ENCODE results near the gene MTHFS. TPM values are rescaled to one million over a fixed set of nuclear protein-coding genes. Genes with fewer than 3 reads are reported as not detected.

The MTHFS gene
- polyA plus RNA-seq, 4 donors: 72.6 to 221 (median 137) TPM

Other genes with a start within 250 kb of the MTHFS start
- 1 to 10 TPM; 2.0 to 6.7 (median 3.8) TPM for gene BCL2A1, start 74.2 kb upstream of the MTHFS start, polyA plus RNA-seq
- 10 to 100 TPM; 66.9 to 97.3 (median 89.4) TPM for gene ZFAND6, start 162.7 kb upstream of the MTHFS start, polyA plus RNA-seq

Measured in small intestine (tissue), 4 donors.